Vagina (tissue), 2 donors: ENCODE data around the gene C2CD2L.

ENCODE experiments used
- POLR2A ChIP-seq, 2 donors: fragments of 450-650 bp; IDR thresholded peaks; one replicate each; pipeline ENCODE4 v1.6.1; 2017; ENCODE audit warnings: antibody characterized with exemption in 2 of 2, mild to moderate bottlenecking in 2 of 2, moderate library complexity in 2 of 2
- POLR2AphosphoS5 ChIP-seq, 2 donors: sonication (generic); formaldehyde crosslinking; IDR thresholded peaks; one replicate each; pipeline ENCODE4 v1.9.0; 2017; ENCODE audit warnings: antibody characterized with exemption in 2 of 2, mild to moderate bottlenecking in 2 of 2, low read depth in 1 of 2; ENCODE audit not compliant: insufficient read depth in 1 of 2
- TF ChIP-seq, protein P1 (sequence below), 3 experiments: fragments of 450-650 bp in 2 of 3; fragments of 200-600 bp in 1 of 3; sonication (generic) in 1 of 3; IDR thresholded peaks; one replicate each; pipeline ENCODE4 v1.5.1; 2017 to 2019; ENCODE audit warnings: antibody characterized with exemption in 3 of 3, mild to moderate bottlenecking in 2 of 3, moderate library complexity in 2 of 3

DNA sequence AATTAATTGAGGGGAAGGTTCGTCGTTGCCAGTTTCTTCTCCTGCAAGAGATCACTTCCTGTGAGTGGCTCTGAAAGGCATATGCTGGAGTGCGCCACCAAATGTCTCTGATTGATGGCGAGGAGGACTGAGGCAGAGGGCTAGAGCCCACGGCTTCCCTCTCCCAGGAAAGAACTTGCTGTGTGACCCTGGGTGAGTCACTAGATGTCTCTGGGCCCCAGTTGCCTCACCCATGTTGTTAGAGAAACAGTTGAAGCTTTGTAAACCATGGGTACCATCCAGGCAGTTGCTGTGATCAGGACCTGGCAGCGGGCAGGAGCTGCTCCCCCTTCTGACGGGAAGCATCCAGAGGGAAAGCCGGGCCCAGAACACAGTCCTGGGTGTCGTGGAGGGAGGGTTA, 44.9 kb downstream of the C2CD2L start:
- no peak for TF ChIP-seq POLR2A (IDR thresholded peaks at IDR 0.05)
- TF ChIP-seq, protein P1, sequence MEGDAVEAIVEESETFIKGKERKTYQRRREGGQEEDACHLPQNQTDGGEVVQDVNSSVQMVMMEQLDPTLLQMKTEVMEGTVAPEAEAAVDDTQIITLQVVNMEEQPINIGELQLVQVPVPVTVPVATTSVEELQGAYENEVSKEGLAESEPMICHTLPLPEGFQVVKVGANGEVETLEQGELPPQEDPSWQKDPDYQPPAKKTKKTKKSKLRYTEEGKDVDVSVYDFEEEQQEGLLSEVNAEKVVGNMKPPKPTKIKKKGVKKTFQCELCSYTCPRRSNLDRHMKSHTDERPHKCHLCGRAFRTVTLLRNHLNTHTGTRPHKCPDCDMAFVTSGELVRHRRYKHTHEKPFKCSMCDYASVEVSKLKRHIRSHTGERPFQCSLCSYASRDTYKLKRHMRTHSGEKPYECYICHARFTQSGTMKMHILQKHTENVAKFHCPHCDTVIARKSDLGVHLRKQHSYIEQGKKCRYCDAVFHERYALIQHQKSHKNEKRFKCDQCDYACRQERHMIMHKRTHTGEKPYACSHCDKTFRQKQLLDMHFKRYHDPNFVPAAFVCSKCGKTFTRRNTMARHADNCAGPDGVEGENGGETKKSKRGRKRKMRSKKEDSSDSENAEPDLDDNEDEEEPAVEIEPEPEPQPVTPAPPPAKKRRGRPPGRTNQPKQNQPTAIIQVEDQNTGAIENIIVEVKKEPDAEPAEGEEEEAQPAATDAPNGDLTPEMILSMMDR (IDR thresholded peaks at IDR 0.05) = no peak
- no peak for TF ChIP-seq POLR2AphosphoS5 (IDR thresholded peaks at IDR 0.05; ENCODE audit: insufficient read depth in 1 of 2, low read depth in 1 of 2)
